Hindlimb muscle (tissue), 1 donor: ENCODE results near the gene TTC23L. TPM values are rescaled to one million over a fixed set of nuclear protein-coding genes. Genes with fewer than 3 reads are reported as not detected.
A peak's percentile ranks its signal among the peaks of the same experiment; 100 is the strongest.
"Not testable (repeated sequence)": the region's sequence is repeated elsewhere in the genome, so short reads cannot be mapped to it uniquely, and the experiment has no call there.

Source experiments
- DNase-seq: peaks from one replicate; pipeline ENCODE4 v3.0.0-alpha.2; 2013
- polyA plus RNA-seq: library from polyadenylated mRNA; unstranded; fragments of 120-200 nt; gene quantifications from one replicate; pipeline ENCODE4 v1.2.1, GENCODE V29; 2013; ENCODE audit not compliant: insufficient read length

TTC23L gene
- 0.15 TPM for polyA plus RNA-seq

GRCh38 chr5:34838785-34839714 is at the start of gene TTC23L:
TSS of gene TTC23L (plus strand) at chr5:34839164. CDS start at chr5:34840672, 1,508 bp downstream.
- DNase-seq, result peak; percentile 86

GRCh38 chr5:34789639-34790038 is 49.3 kb upstream of the TTC23L start:
- no peak for DNase-seq

GRCh38 chr5:34790069-34790468 is 48.9 kb upstream of the TTC23L start:
- no peak for DNase-seq

GRCh38 chr5:34791761-34792244 is 47.2 kb upstream of the TTC23L start:
- DNase-seq, result no peak

GRCh38 chr5:34802834-34803563 is 36.0 kb upstream of the TTC23L start:
- no peak for DNase-seq

- DNase-seq, result no peak
These were observed 34.8 kb upstream of the TTC23L start for GRCh38 chr5:34803974-34804732.

- no peak for DNase-seq
These were observed 34.1 kb upstream of the TTC23L start for GRCh38 chr5:34804913-34805312.

- no peak for DNase-seq
These were observed 32.4 kb upstream of the TTC23L start for GRCh38 chr5:34806532-34806931.

- DNase-seq, result no peak
These were observed 27.3 kb upstream of the TTC23L start for GRCh38 chr5:34811706-34812105.

- no peak for DNase-seq
These were observed 25.5 kb upstream of the TTC23L start for GRCh38 chr5:34813509-34813908.

GRCh38 chr5:34817558-34818351 is 21.2 kb upstream of the TTC23L start:
- no peak for DNase-seq

GRCh38 chr5:34818717-34819116 is 20.2 kb upstream of the TTC23L start:
- DNase-seq, result no peak

- DNase-seq, result no peak
These were observed 18.4 kb upstream of the TTC23L start for GRCh38 chr5:34820593-34820992.

- DNase-seq, result no peak
These were observed 15.8 kb upstream of the TTC23L start for GRCh38 chr5:34822956-34823715.

- DNase-seq, result no peak
These were observed 12.6 kb upstream of the TTC23L start for GRCh38 chr5:34826347-34826746.

GRCh38 chr5:34827588-34828506 is 11.1 kb upstream of the TTC23L start:
- no peak for DNase-seq

- DNase-seq, result not testable (repeated sequence)
These were observed 8.1 kb upstream of the TTC23L start for GRCh38 chr5:34830827-34831226.

GRCh38 chr5:34831303-34831702 is 7.7 kb upstream of the TTC23L start:
- DNase-seq, result no peak

GRCh38 chr5:34832568-34832967 is 6.4 kb upstream of the TTC23L start:
- no peak for DNase-seq

- no peak for DNase-seq
These were observed 5.9 kb upstream of the TTC23L start for GRCh38 chr5:34833090-34833489.
